Nucleus accumbens (tissue), 56 donors: ENCODE results near the gene SCYL3.
"Not testable (repeated sequence)": the region's sequence is repeated elsewhere in the genome, so short reads cannot be mapped to it uniquely, and the experiment has no call there.

Source experiments
- DNase-seq, 56 donors: peaks; one replicate each; lab custom pipeline; 2025; lab: John Stamatoyannopoulos, UW

SCYL3 gene

DNA sequence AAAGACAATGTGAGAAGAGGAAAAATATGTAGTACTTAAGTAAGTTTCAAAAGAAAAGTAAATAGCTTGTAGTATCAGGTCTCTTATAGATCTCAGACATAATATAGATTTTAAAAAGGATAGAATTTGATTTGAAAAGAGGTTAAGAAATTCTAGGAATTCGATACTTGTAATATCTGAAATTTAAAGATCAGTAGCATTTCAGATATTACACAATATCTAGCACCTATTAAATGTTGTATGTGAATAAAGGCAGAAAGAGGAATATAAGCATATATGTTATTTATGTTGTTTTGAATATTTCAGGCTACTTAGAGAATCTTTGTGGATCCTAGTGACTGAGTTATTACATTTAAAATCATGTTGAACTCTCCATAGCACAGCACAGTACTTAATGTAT, 64.0 kb downstream of the SCYL3 start:
- no peak for DNase-seq

- DNase-seq = no peak
Measured at GRCh38 chr1:169824153-169824552, 69.5 kb downstream of the SCYL3 start.

- no peak for DNase-seq
Measured at GRCh38 chr1:169821500-169821899, 72.2 kb downstream of the SCYL3 start.

- no peak for DNase-seq
Measured at GRCh38 chr1:169816617-169817016, 77.1 kb downstream of the SCYL3 start.

DNA sequence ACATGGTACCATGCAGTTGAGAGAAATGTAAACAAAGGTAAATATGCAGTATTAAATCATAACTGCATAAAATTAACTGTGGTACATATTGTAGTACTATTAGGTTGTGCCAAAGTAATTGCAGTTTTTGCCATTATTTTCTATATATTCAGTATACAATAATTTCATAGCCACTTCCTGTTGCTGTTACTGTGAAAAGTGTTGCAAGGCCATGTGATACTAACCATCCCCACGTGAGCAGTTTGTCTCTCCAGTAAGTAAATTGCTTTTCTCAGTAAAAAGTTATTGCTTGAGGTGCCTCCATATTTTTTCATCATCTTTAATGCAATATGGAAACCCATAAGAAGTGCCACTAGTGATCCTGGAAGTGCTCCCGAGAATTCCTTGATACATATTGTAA, 79.4 kb downstream of the SCYL3 start:
- no peak for DNase-seq

DNA sequence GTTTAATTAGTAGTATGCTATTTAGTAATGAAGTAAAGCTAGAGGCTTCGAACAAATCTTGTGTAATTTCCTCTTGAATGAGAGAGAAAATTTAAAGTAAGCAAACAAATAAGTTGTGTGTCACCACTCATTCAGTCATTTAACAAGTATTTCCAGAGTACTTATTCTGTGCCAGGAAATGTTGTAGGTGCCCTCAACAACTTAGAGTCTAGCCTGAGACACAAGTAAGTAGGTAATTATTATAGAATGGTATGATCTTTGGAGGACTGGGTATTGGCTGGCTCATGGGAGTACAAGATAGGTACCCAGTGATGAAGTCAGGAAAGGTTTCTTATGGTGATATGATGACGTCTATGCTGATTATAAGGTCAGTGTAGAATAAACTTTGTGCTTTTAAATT, 81.6 kb downstream of the SCYL3 start:
- DNase-seq = no peak

- DNase-seq = not testable (repeated sequence)
Measured at GRCh38 chr1:169811418-169812035, 82.2 kb downstream of the SCYL3 start.

- peak in 1 of 56 donors; percentile 18 for DNase-seq
Measured at GRCh38 chr1:169809370-169810095, 84.2 kb downstream of the SCYL3 start.

GRCh38 chr1:169804941-169805340, 88.8 kb downstream of the SCYL3 start:
- no peak for DNase-seq

DNA sequence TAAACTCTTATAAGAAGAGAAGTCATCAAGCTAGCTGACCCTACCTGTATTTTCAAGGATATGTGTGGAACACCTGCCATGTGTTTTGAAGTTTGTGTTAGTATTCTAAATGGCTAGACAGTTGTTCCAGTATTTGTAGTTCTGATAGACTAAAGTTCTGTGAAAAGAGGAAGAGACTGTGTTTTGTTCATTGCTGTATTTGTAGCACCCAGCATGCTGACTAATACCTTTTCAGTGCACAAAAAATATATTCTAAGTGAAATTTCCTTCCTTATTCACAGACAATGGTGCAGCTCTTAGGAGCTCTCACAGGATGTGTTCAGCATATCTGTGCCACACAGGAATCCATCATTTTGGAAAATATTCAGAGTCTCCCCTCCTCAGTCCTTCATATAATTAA, 90.8 kb downstream of the SCYL3 start:
- DNase-seq = no peak
